HG02798 (cell line): ENCODE measurements around the gene PREX1.
A peak's percentile ranks its signal among the peaks of the same experiment; 100 is the strongest.

Source experiments
- ATAC-seq: cut with Tn5 transposase; IDR thresholded peaks from one replicate; pipeline ENCODE4 v1.9.1; 2021; ENCODE audit warnings: mild to moderate bottlenecking; ENCODE audit not compliant: unreplicated experiment, poor library complexity

Gene PREX1

GRCh38 chr20:48724382-48724781 is 103.4 kb downstream of the PREX1 start:
- ATAC-seq, result no peak

- no peak for ATAC-seq
Observed at GRCh38 chr20:48723308-48724264, 104.2 kb downstream of the PREX1 start.

- no peak for ATAC-seq
Observed at GRCh38 chr20:48722737-48723191, 105.0 kb downstream of the PREX1 start.

GRCh38 chr20:48722002-48722731 is 105.6 kb downstream of the PREX1 start:
- ATAC-seq, result no peak

GRCh38 chr20:48721324-48722001 is 106.3 kb downstream of the PREX1 start:
- ATAC-seq, result no peak

- ATAC-seq, result no peak
Observed at GRCh38 chr20:48720256-48720985, 107.4 kb downstream of the PREX1 start.

DNA sequence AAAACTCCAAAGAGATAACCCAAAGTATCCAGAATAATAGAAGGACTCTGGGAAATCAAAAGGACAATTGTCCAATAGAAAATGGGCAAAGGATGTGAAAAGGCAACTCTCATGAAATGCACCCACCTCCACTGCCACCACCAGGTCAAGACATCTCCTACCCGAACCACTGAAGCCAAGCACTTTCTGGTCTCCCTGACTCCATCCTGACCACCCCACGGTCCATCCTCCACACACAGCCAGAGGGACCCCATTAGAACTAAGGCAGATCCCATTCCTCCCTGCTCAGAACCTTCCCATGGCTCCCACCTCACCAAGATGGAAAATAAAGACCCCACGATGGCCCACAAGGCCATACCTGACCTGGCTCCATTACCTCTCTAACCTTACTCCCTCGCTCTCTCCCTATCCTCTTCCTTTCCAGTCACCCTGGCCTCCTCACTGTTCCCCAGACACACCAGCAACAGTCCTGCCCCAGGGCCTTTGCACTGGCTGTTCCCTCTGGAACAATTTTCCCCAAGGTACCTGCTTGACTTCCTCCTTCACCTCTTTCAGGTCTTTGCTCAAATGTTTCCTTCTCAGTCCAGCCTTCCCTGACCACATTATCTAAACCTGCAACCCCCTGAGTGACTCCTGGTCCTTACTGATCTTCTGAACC is 108.1 kb downstream of the PREX1 start:
- ATAC-seq, result no peak

DNA sequence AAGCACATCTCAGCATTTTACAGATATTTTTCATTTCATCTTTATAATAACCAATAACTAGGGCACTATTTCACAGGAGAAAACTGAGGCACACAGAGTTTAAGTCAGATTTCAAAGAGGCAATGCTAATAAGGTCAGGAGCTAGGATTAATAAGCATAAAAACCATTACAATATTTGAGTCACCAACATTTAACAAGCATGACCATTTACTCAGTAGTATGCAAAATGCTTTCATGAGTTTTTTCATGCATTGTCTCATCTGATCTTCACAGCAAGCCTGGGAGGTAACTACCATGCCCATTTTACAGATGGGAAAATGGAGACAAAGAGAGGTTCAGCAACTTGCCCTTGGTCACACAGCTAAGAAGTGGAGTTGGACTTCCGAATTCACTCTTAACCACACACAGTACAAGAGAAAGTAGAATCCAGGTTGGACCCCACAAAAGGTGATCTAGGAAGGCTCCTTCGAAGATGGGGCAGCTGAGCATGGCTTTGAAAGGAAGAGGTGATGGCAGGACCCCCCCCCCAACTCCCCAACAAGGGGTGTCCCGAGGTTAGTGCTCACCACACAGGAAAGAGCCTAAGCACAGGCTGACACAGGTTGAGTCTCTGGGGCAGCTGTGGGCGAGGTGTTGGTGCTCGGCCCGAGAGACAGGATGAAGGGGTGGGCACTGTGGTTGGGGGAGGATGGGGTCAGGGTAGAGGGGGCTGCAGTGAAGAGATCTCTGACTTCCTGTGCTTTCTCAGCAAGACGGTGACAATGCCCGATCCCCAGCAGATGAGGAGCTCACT is 108.8 kb downstream of the PREX1 start:
- no peak for ATAC-seq

- ATAC-seq, result no peak
Observed at GRCh38 chr20:48717680-48718223, 110.0 kb downstream of the PREX1 start.

DNA sequence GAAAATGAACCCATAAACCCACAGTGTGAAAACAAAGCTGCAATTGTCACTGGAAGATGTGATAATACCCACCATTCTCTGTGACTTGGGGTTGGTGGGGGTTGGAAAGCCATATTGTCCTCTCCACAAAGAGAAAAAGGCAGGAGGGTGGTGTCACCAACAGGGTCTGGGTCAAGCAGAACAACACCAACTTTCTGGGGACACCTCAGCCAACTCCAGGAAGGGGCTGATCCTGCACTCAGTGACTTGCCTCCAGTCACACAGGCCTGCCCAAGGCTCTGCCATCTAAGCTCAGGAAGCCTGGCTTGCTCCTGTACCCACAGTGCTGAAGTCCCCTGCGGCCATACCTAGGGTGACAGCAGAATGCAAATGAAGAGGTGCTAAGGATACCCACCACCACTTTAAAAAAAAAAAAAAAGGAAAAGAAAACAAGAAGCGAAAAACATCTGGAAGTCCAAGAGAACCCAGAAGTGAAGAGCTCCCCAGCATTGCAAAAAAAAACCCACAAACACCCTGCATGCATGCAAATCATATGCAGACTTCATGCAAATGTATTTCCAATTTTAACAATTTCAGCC is 110.6 kb downstream of the PREX1 start:
- peak; percentile 28 for ATAC-seq

DNA sequence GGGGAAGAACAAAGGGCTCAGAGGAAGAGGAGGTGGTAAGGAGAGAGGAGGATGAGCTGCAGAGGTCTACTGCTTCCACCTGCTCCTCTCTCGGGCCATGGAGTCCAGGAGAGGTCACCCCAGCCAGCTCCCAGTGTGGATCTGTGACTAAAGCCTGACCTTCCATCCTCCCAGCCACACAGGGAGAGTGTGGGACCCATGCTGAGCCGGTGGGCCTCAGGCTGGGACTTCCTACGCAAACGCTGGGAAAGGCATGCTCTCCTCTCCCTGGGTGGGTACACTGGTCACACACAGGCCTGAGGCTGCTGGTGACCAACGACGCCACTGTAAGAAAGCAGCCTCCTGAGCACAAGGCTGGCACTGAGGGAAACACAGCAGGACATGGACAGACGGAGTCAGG is 111.3 kb downstream of the PREX1 start:
- ATAC-seq, result no peak

DNA sequence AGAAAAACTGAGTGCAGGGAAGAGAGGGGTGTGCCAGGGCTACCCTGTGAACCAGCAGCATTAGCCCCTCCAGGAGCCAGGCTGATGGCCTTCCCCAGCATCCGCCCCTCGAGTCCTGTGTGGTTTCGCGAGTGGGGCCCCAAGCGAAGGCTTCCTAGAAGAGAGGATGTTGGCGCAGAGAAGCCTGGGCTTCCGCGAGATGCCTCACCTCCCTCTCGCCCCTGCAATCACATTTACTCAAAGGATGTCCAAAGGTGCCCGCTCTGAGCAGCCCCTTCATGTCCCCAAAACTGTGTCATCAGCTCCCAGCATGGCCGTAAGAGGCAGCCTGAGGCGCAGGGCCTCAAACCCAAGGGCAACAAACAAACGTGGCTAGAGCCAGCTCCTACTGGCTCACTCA is 111.7 kb downstream of the PREX1 start:
- no peak for ATAC-seq

- no peak for ATAC-seq
Observed at GRCh38 chr20:48714764-48715163, 113.0 kb downstream of the PREX1 start.

- peak; percentile 2 for ATAC-seq
Observed at GRCh38 chr20:48711696-48712464, 115.9 kb downstream of the PREX1 start.

DNA sequence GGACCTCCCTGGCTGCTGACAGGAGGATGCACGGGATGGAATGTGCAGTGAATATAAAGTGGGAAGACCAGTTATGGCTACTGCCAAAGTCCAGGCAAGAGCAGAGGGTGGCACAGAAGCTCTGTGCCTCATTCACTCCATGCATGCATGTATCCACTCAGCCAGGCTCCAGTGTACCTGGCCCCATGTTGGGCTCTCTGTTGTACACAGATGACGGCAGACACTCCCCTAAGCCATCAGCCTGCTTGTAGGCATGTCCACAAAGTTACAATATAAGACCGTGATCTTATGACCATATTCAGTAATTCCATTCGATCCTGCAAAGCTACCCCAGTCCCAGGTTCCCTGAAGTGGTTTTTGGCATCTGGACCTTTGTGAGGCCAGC is 116.8 kb downstream of the PREX1 start:
- no peak for ATAC-seq

- ATAC-seq, result no peak
Observed at GRCh38 chr20:48710341-48711043, 117.3 kb downstream of the PREX1 start.

GRCh38 chr20:48709744-48710143 is 118.1 kb downstream of the PREX1 start:
- no peak for ATAC-seq
